Chondrocyte (in vitro differentiated cells): ENCODE measurements around the gene URB1. TPM values are rescaled to one million over a fixed set of nuclear protein-coding genes. Genes with fewer than 3 reads are reported as not detected.

Source experiments
- DNase-seq: peaks from one replicate; pipeline ENCODE4 v3.0.0; 2021; ENCODE audit warnings: mixed read lengths, low spot score
- H3K27ac Mint-ChIP-seq: one replicate; pipeline ENCODE4 v1.8.0; 2021; ENCODE audit warnings: mild to moderate bottlenecking, moderate library complexity, mixed read lengths; ENCODE audit not compliant: unreplicated experiment
- H3K27me3 Mint-ChIP-seq: 2 replicates; pipeline ENCODE4 v1.8.0; 2021; ENCODE audit warnings: low read depth, mixed read lengths
- H3K36me3 Mint-ChIP-seq: 2 replicates; pipeline ENCODE4 v1.8.0; 2021; ENCODE audit warnings: low read depth, mixed read lengths
- H3K4me1 Mint-ChIP-seq: 2 replicates; pipeline ENCODE4 v1.8.0; 2021; ENCODE audit warnings: low read depth, mild to moderate bottlenecking, mixed read lengths
- H3K4me3 Mint-ChIP-seq: one replicate; pipeline ENCODE4 v1.8.0; 2021; ENCODE audit warnings: mild to moderate bottlenecking, moderate library complexity, mixed read lengths; ENCODE audit not compliant: unreplicated experiment
- H3K9me3 Mint-ChIP-seq: 2 replicates; pipeline ENCODE4 v1.8.0; 2021; ENCODE audit warnings: low read depth, mixed read lengths
- CTCF ChIP-seq: fragments of 200-600 bp; sonication (generic); IDR thresholded peaks from 2 replicates; pipeline ENCODE4 v1.5.0; 2021; ENCODE audit warnings: antibody characterized with exemption, mild to moderate bottlenecking, moderate library complexity
- total RNA-seq: library from RNA; stranded (reverse); gene quantifications from 3 replicates; pipeline ENCODE4 v1.2.1, GENCODE V29; 2021

URB1 gene
- total RNA-seq, 1 donor from 2014 or later = 15.1 TPM

DNA sequence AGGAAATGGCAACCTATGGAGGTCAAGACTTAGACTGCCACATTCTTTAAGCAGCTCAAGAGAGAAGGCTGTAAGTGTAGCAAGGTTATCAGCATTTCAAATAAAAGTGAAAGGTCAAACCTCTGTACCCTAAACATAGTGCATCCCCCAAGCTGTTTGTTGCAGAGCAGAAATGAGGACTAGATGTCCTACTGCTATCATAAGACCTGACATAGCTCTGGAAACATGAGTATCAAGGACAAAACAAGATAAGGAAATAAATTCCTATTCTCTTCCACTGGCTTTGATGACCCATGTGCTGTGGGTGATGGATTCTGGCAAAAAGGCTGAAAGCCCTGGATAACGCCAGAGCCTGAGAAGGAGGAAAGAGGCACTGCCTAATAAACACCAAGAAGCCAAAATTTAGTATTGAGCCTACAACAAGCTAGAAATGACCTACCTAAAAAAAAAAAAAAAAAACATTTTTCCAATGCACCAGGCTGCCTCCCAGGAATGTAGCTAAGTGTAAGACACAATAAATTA, 35.9 kb downstream of the URB1 start:
- TF ChIP-seq CTCF = no peak
- no peaks in the 10 kb centered on the region for H3K27me3 Mint-ChIP-seq
- no peaks in the 10 kb centered on the region for H3K4me1 Mint-ChIP-seq
- peaks cover 56% of the 10 kb centered on the region for H3K36me3 Mint-ChIP-seq
- H3K4me3 Mint-ChIP-seq = no peak overlapping the region
- no peak for DNase-seq
- H3K27ac Mint-ChIP-seq = no peak overlapping the region
- H3K9me3 Mint-ChIP-seq = no peaks in the 10 kb centered on the region

DNA sequence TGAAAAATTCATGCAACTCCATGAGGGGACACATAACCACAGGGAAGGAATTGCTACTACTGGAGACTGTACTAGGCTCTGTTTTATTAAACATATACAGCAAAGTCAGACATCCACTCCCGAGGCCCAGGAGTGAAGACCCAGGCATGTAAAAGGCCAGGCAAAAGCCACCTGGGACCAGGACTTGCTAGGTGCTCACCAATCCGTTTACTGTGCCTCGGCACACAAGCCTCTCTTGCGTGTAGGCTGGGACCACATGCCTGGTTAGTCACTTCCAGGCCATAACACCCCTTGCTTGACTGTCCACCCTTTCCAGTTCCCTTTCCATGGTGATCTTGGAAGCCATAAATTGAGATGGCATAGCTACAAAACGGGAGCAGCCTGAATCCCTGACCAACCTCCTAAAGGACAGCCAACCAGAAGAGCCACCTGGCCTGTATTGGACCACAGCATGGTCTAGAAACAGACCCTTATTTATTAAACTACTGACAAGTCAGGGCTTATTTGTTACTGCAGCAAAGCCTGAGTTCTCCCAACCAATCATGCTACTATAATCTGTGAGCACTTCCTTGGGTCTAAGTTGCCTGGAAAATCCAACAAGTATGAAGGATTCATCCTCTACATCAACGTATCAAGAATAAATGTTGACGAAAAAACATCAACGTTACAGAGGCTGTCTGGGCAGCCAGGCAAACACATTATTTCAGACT, 39.7 kb downstream of the URB1 start:
- Mint-ChIP-seq H3K4me1 (no peaks in the 10 kb centered on the region), H3K9me3 (no peaks in the 10 kb centered on the region), H3K27me3 (no peaks in the 10 kb centered on the region), H3K27ac (no peak overlapping the region), H3K4me3 (no peak overlapping the region), H3K36me3 (peaks cover 51% of the 10 kb centered on the region)
- no peak for TF ChIP-seq CTCF
- DNase-seq = no peak

GRCh38 chr21:32352526-32352925, 40.3 kb downstream of the URB1 start:
- no peak for DNase-seq
- Mint-ChIP-seq H3K36me3 (peaks cover 53% of the 10 kb centered on the region), H3K4me1 (no peaks in the 10 kb centered on the region), H3K9me3 (no peaks in the 10 kb centered on the region), H3K27me3 (no peaks in the 10 kb centered on the region), H3K27ac (no peak overlapping the region), H3K4me3 (no peak overlapping the region)
- TF ChIP-seq CTCF = no peak

DNA sequence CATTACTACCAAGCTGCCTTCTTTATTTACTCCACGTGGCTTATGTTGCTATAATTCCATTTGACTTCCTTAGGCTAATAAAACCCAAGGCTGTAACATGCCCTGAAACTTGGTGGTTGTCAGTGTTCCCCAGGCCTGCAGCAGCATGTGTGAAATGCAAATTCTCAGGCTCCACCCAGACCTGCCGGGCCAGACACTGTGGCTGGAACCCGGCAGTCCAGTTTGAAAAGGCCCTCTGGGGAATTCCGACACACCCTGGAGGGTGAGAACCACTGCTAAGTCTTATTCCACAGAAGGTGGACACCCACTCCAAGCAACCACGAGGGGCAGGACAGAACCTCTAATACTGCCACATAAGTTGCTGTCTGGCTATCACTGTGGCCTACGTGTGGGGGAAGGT, 41.4 kb downstream of the URB1 start:
- TF ChIP-seq CTCF = no peak
- H3K4me1 Mint-ChIP-seq = no peaks in the 10 kb centered on the region
- no peak for DNase-seq
- H3K36me3 Mint-ChIP-seq = peaks cover 50% of the 10 kb centered on the region
- H3K27me3 Mint-ChIP-seq = no peaks in the 10 kb centered on the region
- H3K9me3 Mint-ChIP-seq = no peaks in the 10 kb centered on the region
- H3K4me3 Mint-ChIP-seq = no peak overlapping the region
- H3K27ac Mint-ChIP-seq = no peak overlapping the region

DNA sequence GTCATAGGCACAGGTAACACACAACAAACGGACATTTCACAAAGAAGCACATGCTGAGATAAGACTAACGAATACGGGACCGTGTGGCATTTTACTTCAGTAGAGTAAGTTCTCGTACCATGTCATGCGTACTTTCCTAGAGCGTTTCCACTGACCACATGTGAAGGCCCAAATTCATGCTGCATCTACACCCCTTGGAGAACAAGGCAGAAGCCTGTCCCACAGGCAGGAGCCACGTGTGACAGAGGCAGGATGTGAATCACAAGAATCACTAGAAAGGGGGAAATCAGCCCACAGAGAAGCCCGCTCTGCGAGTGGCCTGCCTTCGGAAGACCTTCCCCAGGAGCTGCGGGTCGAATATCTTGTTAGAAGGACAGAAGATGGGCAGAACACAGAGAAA, 41.8 kb downstream of the URB1 start:
- Mint-ChIP-seq H3K27me3 (no peaks in the 10 kb centered on the region), H3K4me3 (no peak overlapping the region), H3K9me3 (no peaks in the 10 kb centered on the region), H3K36me3 (peaks cover 53% of the 10 kb centered on the region), H3K27ac (no peak overlapping the region), H3K4me1 (no peaks in the 10 kb centered on the region)
- DNase-seq = no peak
- no peak for TF ChIP-seq CTCF
